HG02852 (cell line): Measurements from ENCODE around the gene C16orf74.

Experiments
- ATAC-seq: cut with Tn5 transposase; IDR thresholded peaks from one replicate; pipeline ENCODE4 v1.9.1; 2021; ENCODE audit warnings: mild to moderate bottlenecking, moderate library complexity; ENCODE audit not compliant: unreplicated experiment

C16orf74 gene

DNA sequence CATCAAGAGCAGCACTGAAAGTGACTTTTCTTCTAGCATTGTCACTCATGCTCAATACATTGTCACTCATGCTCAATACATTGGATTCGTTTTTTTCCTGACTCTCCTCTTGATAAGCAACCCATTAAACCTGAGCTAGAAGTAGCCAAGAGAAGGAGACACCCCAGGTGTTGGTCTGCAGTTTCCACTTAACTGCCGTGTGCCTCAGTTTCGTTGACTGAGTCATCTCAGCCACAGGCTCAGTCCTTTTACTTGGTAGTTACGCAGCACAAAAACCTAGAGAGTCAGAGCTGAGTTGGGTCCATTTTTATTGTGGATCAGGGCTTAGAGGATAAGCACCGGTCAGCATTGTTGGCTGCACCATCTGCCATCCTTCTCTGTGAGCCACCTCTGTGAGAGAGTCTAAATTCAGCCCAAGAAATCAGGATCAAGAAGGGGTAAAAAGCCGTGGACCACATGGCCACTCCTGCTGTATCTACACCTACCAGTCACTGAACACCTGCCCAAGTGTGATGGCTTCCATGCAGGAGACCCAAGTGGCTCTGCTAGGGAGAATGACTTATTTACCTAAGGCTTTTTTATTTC lies 73.4 kb downstream of the C16orf74 start:
- ATAC-seq, result no peak

DNA sequence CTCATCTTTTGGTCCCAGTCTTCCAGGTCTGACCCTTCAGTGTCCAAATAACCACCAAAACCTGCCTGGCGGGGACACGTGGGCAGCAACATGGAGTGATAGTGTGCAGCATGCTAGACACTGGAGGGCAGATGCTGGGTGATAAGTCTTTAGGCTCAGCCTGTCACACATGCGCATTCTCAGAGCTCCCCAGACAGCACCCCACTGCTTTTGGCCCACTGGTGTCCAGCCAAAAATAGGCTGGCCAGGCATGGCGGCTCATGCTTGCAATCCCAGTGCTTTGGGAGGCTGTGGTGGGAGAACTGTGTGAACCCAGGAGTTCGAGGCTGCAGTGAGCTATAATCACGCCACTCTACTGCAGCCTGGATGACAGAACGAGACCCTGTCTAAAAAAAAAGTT lies 74.4 kb downstream of the C16orf74 start:
- ATAC-seq, result no peak

DNA sequence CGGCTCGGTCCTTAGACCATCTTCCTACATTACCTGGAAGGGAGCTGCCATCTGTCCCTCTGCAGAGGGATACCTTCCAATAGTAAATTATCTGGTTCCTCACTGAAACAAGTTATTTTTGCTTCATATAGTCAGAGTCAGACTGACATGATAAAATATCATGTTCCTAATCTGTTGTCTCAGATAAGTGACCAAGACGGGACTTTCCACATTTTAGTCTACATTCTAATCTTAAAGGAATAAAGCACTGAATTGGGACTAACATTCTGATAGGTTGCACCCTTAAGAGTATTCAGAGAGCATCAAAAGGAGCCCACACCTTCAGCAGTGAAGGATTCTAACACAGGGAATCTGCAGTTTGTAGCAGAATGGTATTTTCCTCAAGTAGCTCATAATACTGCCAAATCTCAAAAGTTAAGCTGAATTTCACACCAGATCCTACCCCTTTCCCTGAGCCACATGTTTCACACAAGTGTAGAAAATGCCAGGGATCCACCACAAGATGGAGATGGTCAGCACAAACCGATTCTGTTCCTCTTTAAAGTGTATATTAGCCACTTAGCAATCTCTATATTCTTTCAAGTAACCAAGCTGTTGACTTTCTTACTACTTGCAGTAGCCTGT lies 75.5 kb downstream of the C16orf74 start:
- ATAC-seq, result no peak

DNA sequence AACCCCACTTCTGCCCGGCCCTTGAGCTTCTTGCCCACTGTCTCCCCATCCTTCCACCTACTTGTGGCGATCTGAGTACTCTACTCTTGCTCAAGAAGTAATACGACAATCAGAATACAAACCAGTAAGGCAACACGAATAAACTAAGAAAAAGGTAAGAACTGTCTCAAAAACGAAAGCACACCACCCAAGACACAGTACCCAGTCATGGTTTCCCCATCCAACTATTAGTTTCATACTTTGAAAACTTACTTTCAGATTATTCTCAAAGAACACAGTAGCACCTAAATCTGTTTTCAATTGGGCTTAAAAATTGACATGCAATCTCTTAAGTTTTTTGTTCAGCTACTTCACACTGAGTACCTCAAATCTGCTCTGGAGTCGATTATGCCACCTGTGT lies 76.1 kb downstream of the C16orf74 start:
- no peak for ATAC-seq

DNA sequence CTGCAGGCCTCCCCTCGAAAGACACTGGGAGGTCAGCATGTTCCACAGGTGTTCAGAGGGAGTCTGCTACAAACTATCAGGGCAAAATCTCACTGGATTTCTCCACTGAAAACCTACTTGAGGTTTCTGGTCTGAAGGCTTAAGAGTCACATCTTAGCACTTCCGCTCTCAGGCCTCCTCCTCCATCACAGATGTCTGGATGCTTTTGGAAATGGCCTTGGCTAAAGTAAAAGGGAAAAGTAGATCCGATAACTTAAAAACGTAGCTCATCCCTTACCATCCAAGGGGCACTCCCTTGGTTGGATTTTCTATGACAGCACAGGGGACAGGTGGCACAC lies 76.5 kb downstream of the C16orf74 start:
- ATAC-seq, result no peak

DNA sequence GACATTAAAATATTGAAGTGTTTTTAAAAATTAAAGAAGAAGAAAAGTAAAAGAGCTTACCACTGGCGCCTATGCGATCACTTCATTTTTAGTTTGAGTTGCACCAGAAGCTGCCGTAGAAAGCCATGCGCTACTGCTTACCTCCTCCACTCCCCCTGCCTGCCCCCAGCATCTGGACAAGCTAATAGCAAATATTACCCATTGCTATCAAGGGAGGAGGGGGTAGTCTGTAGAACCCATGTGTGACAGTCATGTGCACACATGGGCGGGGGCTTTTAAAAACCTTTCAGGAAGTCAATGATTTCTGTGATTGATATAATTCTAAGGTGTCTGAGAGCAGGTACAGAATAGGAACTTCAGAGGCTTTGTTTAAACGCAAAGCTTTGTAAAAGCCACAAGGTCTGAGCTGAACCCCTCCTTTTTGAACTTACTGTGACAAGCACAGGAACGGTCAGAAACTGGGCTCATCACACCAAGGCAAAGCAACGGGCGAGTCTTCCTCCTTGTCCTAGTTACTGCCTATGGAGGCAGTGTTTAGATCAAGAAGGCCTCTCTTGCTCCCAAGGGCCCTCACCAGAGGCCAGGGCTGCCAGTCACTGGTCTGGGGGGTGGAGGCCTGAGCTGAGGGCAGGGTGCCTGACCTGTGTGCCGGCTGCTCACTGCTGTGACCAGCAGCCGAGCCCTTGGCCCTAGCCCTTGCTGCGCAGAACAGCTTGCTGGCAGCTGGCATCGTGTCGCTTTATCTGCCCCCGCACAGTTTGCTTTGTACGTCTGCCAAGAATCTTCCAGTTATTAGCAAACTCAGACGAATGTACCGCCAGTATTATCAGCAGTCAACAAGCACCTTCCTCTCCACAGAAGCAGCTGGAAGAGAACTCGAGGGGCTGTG lies 77.1 kb downstream of the C16orf74 start:
- no peak for ATAC-seq

DNA sequence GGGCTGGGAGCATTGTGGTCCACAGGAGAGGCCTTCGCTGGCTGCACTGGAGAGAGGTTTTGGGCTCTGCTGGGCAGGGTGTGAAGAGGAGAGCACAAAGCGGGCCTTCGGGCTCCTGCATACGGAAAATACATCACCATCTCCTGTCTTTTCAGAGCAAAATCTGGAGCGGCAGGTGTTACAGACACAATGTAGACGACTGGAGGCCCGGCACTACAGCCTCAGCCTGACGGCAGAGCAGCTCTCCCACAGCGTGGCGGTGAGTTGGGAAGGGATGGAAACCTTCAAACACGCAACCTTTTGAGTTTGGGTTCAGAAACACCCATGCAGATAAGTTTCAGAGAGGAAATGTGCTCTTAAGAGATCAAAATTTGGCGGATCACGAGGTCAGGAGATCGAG lies 80.1 kb downstream of the C16orf74 start:
- no peak for ATAC-seq

DNA sequence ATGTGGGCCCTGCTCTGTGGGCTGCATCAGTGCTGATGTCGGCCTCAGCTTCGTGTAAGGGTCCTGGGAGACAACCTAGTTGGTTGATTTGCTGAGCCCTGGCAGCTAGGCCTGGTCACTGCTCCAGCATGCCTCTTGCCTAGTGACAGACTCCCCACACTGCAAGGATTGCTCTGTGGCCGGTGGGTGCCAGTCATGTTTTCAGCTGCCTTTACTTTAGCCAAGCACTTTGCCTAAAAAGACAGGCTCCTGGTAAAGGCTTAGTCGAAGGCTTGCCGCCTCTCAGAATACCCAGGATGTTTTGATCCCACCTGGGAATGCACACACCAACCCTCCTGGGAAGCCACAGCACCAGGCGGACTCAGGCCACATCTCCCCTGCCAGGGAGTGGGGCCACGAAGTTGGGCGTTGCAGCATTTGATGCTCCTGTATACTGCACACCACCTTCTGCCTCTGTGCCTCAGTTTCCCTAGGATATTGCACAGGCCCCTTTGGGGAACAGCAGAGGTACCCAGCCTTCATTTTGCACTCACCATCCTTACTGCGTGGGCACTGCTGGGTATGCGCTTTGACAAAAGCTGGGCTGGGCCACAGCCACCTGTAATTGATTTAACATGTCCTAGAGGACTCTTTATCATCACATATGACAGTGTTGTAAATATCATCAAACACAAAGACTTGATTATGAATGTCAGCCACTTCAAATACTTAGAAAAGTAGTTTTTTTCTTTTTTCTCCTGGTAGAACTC lies 82.0 kb downstream of the C16orf74 start:
- no peak for ATAC-seq

DNA sequence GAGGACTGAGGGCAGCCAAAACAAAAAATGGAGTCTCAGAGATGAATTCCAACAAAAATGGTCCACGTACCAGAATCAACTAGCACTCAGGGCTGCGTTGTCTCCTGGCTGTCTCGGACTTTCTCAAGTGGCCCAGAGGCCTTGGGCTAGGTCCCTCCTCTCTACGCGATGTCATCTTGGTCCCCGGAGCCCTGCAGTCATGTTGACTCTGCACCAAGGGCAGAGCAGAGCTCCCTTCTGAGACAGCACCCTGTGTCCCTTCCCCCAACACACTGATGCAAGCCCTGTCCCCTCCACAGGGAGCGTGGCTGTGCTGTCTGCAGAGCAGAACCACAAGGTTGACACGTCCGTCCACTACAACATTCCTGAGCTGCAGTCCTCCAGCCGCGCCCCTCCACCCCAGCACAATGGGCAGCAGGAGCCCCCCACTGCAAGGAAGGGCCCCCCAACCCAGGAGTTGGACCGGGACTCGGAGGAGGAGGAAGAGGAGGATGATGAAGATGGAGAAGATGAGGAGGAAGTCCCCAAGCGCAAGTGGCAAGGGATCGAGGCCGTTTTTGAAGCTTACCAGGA lies 83.0 kb downstream of the C16orf74 start:
- ATAC-seq, result no peak

DNA sequence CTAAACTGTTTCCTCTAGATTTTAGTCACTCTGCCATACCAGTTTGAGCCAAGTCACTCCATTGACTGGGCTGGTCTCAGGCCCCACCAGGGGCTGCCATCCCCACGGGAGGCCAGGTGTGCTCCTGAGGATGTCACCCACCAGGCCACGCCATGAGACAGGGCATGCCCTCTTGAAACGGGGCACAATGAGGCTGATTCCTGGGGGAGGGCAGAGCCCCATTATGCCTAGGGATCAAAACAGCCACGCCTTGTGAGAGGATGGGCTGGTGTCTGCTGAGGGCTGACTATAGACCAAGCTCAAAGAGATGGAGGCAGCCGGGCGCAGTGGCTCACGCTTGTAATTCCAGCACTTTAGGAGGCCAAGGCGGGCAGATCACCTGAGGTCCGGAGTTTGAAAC lies 83.6 kb downstream of the C16orf74 start:
- ATAC-seq, result no peak

DNA sequence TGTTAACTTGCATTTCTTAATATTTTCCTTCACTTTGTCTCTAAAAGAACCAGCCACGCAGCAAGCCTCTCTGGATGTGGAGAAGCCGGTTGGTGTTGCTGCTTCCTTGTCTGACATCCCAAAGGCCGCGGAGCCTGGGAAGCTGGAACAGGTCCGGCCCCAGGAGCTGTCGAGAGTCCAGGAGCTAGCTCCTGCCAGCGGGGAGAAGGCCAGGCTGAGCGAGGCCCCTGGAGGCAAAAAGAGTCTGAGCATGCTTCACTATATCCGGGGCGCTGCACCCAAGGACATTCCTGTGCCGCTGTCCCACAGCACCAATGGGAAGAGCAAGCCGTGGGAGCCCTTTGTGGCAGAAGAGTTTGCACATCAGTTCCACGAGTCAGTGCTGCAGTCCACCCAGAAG lies 85.0 kb downstream of the C16orf74 start:
- ATAC-seq, result no peak

DNA sequence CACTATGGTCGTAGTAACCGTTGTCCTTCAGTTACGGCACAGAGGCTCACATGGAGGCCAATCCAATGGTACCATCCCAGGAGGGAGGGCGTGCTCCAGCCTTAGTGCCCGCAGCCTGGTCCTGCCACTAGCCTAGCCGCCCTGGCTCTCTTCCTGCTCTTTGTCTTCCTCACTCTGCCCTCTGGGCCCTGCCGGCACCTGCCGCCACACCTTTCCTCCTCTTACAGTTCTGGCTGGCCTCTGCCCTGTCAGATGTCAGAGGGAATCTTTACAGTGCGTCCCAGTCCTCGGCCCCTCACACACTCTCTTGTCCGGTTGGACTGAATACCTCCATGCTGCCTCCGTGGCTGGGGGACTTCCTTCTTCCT lies 85.5 kb downstream of the C16orf74 start:
- no peak for ATAC-seq

DNA sequence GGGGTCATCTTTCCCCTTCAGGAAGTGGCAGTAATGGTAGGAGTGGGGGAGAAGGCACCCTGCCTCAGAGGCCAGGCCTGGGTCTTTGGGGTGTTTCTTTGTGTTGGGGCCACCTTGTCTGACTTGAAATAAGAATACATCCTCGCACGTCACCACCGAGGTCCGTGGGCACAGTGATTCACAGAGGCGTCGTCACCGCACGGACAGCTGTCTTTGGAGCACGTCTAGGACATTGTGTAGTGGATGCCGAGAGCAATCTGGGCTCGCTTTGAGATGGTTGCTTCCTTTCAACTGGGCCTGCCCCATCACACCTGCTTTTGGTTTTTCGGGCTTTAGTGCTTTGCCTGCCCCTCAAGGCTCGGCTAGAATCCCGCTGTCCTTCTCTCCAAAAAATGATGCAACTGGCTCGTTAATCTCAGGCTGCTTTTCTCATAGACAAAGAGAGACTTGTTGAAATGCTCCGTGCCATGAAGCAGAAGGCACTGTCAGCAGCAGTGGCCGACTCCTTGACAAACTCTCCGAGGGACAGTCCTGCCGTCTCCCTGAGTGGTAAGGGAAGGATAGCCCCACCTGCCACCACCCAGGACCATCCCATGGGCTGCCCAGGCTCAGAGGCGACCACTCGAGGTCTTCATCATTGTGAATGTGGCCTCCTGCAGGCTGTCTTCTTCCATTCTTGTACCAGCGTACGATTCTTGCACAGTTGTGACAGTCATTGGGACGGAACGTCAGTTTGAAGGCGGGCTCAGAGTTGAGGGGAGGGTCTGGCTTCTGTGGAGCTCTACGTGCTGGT lies 86.1 kb downstream of the C16orf74 start:
- no peak for ATAC-seq

DNA sequence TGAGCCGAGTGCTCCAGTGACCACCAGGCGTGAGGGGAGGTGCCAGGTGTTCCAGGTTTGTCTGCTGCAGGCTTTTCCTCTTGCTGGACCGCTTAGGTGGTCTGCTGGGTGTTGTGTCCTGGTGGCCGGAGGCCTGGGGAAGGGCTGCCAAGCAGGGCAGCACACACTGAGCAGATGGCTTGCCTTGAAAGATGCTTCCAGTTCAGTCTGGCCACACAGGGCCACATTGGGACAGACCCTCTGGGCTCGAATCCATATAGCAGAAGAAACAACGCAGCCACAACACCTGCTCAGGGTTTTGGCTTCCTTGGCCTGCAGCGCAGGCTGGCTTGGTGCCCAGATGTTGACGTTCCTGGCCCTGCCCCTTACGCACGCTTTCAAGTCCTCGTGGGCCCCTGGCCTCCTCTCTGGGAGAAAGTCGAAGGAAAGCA lies 87.0 kb downstream of the C16orf74 start:
- no peak for ATAC-seq

DNA sequence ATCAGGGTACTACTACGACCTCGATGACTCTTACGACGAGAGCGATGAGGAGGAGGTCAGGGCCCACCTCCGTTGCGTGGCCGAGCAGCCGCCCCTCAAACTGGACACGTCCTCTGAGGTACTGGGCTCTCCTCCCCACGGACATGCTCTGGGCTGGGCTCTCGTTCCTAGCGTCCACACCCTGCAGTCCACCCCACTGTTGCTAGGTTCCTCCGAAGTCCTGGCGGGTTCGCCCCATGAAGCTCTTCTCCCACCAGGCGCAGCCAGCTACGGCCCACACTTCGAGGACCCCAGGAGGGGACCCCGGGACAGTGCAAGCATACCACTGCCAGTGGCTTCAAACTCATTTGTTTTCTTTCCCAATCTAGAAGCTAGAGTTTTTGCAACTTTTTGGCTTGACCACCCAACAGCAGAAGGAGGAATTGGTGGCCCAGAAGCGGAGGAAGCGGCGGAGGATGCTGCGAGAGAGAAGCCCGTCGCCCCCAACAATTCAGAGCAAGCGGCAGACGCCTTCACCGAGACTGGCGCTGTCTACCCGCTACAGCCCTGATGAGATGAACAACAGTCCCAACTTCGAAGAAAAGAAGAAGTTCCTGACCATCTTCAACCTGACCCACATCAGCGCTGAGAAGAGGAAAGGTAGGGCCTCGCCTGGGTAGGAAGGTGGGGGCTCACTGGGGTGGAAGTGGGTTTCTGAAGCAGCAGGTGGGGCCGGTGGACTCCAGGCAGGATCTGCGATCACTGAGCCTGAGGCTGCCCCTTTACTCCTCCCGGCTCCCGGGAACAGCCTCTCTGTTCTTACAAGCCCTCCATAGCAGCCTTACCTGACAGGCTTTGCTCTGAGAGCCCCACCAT lies 87.7 kb downstream of the C16orf74 start:
- no peak for ATAC-seq

DNA sequence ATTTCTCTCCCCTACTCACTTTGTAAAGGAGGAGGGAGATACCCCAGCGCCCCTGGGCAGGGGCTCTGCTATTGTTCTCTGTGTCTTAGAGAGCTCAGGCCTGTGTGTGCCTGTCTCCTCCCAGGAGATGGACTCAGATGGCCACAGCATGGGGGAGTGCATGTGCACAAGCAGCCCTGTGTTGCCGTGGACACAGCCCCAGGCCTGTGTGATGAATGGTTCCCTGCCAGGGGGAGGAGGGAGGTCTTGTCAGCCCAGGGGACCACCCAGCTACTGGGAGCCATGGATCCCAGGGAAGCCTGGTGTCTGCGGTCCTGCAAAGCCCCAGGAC lies 88.4 kb downstream of the C16orf74 start:
- ATAC-seq, result no peak

DNA sequence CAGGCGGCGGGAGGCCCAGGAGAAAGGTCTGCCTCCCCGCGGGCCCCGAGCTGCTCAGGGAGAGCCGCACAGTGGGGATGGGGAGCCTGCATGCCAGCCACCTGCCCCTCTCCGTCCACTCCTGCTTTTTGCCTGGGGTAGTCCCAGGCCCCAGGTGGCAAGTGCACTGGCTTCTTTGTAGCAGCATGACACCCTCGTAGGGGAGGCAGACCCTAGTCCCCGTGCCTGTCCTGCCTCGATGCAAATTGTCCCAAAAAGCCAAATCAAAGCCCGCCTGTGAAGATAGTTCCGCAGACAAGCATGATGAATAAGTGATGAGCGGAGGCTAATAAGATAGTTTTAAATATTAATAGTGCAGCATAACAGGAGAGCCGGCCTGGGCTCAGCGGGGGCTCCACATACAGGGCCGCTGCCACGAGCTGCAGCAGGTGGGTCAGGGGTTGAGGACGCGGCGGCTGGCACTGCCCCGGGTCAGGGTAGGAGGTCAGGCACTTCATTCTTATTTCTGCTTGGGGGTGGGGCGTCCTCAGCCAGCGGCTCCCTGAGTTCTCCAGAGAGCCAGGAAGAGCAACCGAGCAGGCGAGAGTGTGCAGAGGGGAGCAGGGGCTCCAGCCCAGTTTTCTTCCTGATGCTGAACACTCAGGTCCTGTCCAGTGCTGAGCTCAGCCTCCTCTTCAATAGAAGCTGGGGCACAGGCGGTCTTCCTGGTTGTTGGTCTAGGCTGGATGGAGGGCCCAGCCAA lies 89.0 kb downstream of the C16orf74 start:
- ATAC-seq, result no peak

DNA sequence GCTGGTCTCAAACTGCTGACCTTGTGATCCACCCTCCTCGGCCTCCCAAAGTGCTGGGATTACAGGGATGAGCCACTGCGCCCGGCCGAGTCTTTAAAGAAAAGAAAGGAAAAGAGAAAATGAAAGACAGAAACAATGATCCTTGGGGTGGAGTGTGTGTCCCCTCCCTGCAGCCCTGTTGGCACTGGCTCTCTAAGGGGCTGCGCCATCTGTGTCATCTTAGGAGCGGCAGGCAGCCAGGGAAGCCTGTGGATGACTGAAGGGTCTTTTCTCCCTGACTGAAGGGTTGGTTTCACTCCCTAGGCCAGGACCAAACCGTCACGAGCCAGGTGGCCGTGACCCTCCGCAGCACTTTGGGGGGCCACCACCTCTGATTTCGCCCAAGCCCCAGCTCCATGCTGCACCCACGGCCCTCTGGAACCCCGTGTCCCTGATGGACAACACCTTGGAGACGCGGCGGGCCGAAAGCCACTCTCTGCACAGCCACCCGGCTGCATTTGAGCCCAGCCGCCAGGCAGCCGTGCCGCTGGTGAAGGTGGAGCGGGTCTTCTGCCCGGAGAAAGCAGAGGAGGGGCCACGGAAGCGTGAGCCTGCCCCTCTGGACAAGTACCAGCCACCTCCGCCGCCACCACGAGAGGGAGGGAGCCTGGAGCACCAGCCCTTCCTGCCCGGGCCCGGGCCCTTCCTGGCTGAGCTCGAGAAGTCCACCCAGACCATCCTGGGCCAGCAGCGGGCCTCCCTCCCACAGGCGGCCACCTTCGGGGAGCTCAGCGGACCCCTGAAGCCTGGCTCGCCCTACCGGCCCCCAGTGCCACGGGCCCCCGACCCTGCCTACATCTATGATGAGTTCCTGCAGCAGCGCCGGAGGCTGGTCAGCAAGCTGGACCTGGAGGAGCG lies 89.8 kb downstream of the C16orf74 start:
- ATAC-seq, result no peak
